RCC 7860 (cell line): ENCODE data around the gene IGLL5.

Experiments used
- DNase-seq: peaks from one replicate; pipeline ENCODE4 v3.0.0-alpha.2; 2015; ENCODE audit warnings: low spot score
- FAIRE-seq: peaks from 2 replicates; lab custom pipeline; 2012; peaks lifted over from hg19 to GRCh38; lab: Jason Lieb, UNC

The IGLL5 gene

DNA sequence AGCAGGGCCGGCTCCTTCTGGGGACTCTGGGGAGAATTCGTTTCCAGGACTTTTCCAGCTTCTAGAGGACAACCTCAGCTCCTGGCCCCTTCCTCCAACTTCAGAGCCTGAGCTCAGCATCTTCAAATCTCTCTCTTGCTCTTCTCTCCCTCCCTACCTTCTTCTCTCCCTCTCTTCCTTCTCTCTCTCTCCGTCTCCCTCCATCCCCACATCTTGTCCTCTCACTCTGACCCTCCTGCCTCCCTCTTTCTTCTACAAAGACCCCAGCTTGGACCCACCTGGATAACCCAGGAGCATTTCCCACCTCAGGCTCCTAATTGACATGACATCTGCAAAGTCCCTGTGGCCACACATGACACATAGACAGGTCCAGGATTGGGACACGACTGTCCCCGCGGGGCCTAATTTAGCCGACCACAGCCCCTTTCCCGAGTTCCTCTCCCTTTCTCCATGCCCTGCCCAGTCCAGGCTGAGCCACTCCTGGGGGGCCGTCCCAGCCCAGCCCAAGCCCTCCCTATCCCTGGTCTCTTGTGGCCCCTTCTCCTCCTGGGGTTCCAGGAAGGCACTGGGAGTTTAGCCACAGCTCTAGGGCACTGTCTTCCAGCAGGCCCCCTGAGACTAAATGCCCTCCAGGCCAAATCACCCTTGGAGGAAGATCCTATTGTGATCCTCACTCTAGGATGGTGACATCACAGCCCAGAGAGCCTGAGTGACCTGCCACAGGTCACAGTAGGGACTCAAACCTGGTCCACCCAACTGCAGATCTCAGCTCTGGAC lies 36.9 kb downstream of the IGLL5 start:
- FAIRE-seq = no peak
- DNase-seq = no peak

DNA sequence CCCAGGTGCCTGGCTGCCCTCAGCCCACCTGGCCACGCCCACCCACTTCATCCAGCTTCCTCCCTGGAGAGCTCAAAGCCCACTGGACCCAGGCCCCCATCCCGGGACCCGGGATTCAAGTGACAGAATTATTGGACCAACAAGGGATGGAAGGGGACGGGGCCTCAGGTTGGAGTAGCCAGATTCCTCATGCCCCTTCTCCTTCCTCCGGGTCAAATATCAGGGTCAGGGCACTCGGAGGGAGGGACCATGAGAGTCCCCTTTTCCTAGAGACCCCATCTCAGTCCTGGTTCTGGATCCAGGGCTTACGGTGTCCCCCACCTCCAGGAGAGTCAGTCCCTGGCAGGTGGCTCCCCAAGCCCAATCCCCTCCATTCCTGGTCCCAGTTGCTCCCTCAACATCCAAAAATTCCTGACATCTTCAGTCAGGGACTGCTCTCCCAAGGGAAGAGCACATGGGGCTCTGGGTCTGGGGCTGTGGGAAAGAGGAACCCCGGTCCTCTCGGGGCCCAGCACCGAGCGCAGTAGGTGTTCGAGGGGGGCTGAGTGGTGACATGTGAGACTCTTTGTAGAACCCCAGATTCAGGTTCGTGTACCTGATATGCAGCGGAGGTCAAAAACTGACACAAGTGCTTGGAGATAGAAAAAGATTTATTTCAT lies 37.7 kb downstream of the IGLL5 start:
- FAIRE-seq = no peak
- DNase-seq = no peak

GRCh38 chr22:22925805-22926369 lies 38.3 kb downstream of the IGLL5 start:
- FAIRE-seq (no peak), DNase-seq (no peak)

GRCh38 chr22:22926370-22927195 lies 39.0 kb downstream of the IGLL5 start:
- DNase-seq = no peak
- no peak for FAIRE-seq

- FAIRE-seq = no peak
These were observed 39.7 kb downstream of the IGLL5 start for GRCh38 chr22:22927196-22927887.

DNA sequence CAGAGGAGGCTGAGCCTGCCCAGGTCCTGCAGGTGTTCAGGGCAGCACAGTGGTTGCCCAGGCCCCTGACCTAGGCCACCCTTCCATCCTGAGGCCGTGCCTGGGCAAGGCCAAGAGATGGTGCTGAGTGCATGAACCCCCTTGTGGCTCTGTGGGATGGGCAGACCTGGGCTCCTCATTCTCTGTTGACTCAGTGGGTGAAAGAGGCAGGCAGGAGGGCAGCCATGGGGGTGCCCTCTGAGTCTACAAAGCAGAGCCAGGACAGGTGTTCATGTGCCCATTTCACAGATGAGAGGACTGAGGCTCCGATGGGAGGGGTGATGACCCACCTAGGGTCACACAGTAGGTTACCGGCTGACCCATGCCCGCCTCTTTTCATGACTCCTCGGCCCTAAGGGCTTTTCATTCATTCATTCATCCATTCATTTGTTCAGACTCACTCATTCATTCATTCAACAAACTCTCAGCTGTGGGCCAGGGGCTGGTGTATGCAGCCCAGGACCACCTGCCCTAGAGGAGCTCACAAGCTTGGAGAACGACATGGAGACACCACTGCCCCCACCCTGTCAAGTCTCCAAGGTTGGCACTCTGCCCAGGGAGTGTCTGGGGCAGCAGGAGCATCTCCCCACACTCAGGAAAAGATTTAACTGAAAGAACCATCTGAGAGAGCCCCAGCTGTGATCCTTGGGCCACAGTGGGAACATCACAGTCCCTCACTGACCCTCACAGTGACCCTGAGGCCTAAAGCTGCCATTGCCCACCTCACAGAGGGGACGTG lies 40.5 kb downstream of the IGLL5 start:
- DNase-seq (no peak), FAIRE-seq (no peak)

More at GRCh38 chr22:22927196-22927887, 39.7 kb downstream of the IGLL5 start:
- no peak for DNase-seq

DNA sequence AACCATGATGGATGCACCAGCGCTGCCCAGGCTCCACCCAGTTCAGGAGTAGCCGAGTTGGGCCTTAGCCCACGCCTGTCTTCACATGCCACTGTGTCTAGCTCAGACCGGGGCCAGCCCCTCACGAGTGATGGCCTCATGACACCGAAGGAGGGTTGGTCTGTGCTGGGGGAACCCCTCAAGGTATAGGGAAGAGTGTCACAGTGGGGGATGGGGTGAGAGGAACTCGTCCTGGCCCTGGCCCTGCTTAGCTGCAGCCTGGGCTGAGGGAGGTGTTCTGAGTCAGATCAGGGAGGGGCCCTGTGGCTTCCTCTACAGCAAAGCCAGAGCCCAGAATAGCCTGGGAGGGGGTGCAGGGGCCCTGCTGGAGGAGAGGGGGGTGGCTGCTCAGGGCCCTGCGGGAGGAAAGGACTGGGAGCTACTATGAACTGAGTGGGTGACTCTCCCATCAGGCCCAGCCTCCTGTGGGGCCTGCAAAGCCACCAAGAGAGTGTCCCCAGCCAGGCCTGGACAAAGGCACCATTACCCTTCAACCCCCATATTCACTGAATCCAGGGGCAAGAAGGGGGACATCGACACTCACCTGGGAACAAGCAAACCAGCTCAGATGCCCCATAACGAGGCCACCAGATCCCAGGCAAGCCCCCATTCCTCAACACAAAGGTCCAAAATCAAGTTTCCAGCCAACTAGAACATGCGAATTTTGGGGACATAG lies 41.2 kb downstream of the IGLL5 start:
- FAIRE-seq (no peak), DNase-seq (no peak)

GRCh38 chr22:22929381-22930221 lies 42.0 kb downstream of the IGLL5 start:
- no peak for DNase-seq
- no peak for FAIRE-seq

DNA sequence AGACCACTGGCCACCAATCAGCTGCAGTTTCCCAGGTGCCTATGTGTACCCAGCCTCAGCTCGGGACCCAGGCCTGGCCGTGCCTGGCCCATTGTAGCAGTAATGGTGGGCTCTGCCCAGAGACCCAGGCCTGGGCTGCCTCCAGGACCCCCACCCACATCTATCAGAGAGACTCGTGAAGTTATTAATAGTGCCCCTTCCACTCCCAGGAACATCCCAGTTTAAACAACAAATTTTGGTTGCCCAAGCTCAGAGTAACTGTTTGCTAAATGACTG lies 42.5 kb downstream of the IGLL5 start:
- DNase-seq (no peak), FAIRE-seq (no peak)

DNA sequence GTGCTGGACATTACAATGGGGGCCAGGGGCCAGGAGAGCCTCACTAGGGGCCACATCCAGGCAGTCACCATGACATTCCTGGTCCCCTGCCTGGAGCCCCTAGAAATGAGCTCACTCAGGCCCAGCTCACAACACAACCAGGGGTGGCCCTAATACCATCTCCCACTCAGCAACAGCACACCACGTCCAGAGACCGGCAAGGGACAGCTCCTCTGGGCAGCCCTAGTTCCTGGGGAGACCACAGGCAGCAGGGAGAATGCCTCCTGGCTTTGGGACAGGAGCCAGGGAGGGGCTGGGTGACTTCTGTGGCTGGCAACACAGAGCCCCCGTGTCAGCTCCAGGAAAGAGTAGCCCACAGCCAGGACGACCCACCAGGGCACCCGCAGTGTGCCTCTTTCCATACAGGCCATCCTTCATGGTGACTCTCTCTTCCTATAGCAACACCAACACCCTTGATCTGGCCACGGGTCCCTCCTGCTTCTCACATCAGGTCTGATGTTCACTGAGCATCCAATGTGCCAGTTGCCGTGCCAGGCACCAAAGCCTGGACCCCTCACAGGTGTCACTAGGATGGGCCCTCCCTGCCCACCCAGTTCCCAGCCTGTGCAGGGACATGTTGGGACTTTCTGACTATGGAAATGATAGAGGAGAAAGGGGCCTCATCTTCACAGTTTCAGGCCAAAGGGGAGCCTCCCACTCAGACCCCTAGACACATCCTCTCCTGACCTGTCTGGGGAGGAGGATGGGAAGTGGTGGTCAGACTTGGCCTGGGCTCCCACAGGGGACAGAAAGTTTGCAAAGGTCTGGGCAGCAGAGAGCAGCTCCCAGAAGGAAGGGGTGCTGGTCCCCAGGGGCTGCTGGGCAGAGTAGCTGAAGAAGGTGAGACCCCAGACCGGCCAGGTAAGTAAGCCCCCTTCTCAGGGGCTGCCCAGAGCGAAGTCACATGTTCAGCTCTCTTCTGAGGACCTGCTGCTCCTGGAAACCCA lies 43.2 kb downstream of the IGLL5 start:
- FAIRE-seq (no peak), DNase-seq (no peak)

DNA sequence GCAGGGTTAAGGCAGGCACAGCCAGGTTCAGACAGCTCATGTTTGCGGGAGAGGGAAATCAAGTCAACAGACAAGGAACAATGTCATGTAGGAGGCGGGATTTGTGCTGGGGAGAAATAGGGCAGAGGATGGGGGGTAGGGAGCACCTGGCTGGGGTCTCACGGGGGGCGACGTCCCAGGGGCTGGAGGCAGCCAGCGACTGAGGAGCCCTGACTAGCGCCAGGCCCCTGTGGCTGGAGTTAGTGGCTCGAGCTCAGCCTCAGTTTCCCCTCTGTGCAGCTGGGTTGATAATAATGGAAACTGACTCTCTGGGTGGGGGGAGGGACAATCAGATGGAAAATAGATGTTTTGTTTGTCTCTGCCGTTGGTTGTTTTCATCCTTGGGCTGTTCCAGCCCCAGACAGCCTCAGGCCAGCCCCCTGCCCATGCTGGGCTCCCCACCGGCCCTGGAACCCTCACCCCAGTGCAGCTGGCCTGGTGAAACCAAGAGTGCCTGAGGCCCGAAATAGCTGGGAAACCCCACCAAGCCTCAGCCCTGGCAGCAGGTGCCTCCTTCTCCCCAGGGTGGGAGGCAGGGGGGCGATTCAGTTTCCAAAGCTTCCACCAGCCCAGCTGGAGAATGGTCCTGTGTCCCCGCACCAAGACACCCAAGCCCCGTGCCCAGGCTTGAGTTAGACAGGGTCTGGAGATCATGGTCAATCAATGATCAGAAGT lies 44.1 kb downstream of the IGLL5 start:
- no peak for FAIRE-seq
- no peak for DNase-seq

- no peak for FAIRE-seq
- DNase-seq = no peak
These were observed 44.9 kb downstream of the IGLL5 start for GRCh38 chr22:22932512-22932941.

GRCh38 chr22:22933100-22933806 lies 45.6 kb downstream of the IGLL5 start:
- FAIRE-seq (no peak), DNase-seq (no peak)

DNA sequence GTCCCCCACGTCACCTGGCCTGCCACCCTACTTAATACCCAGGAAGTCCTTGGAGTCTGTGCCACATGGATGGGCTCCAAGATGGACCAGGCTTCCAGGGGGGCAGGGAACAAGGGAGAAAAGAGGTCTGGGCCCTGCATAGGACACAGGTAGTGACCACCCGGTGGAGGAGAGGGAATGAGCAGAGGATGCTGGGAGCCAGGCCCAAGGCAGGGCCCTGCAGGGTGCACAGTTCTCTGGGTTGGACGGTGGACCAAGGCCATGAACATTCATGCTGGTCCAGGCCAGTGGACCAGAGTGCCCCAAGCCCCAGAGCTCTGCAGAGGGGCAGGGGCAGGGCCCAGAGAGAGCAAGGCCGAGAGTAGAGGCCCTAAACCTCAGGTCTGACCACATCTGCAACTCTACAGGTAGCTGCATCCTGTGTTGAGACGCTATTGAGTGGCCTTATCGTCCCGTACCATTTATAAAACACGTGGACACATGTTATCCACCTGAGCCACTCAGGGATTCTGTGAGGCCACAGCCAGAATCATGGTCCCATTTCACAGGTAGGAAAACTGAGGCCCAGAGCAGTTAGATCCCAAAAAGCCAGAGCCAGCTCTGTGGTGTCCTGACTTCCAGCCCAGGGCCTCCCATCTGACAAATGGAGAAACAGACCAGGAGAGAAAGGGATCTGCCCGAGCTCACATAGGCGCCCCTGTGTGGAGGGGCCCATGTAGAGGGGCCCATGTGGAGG lies 46.4 kb downstream of the IGLL5 start:
- DNase-seq (no peak), FAIRE-seq (no peak)

- DNase-seq (no peak), FAIRE-seq (no peak)
These were observed 47.0 kb downstream of the IGLL5 start for GRCh38 chr22:22934543-22935055.
